ENCODE results near the gene DSG4. TPM values are rescaled to one million over a fixed set of nuclear protein-coding genes. Genes with fewer than 3 reads are reported as not detected.

DSG4 gene
- total RNA-seq, 2 experiments from 2014 or later, result not detected

GRCh38 chr18:31413137-31413536, 36.6 kb downstream of the DSG4 start:
- H3K4me3 Mint-ChIP-seq, result no peak overlapping the region
- H3K27ac Mint-ChIP-seq, result no peak overlapping the region
- intact Hi-C loops (cut with micrococcal nuclease), result no loop called here
- no peaks in the 10 kb centered on the region for H3K4me1 Mint-ChIP-seq (ENCODE audit: low read depth)
- DNase-seq (no peak), ATAC-seq (no peak)
- H3K27me3 Mint-ChIP-seq, result no peaks in the 10 kb centered on the region
- POLR2A ChIA-PET, result no interaction called here
- peaks cover 5% of the 10 kb centered on the region for H3K9me3 Mint-ChIP-seq
- CTCF ChIA-PET, result no interaction called here
- no peaks in the 10 kb centered on the region for H3K36me3 Mint-ChIP-seq (ENCODE audit: low read depth)
- TF ChIP-seq CTCF (IDR thresholded peaks at IDR 0.05), result no peak

GRCh38 chr18:31417850-31418249, 41.3 kb downstream of the DSG4 start:
- DNase-seq, result no peak
- Mint-ChIP-seq H3K27ac (no peak overlapping the region), H3K9me3 (peaks cover 4% of the 10 kb centered on the region), H3K27me3 (no peaks in the 10 kb centered on the region), H3K4me3 (no peak overlapping the region), H3K36me3 (ENCODE audit: low read depth) (no peaks in the 10 kb centered on the region), H3K4me1 (ENCODE audit: low read depth) (no peaks in the 10 kb centered on the region)
- POLR2A ChIA-PET, result no interaction called here
- CTCF ChIA-PET, result interaction anchor here (0.5 kb wide), 1 partner anchor 65 kb away, joined by 3 read pairs; no protein-coding TSS in a partner anchor
- intact Hi-C loops (cut with micrococcal nuclease), result no loop called here
- ATAC-seq, result no peak
- no peak for TF ChIP-seq CTCF (IDR thresholded peaks at IDR 0.05)

GRCh38 chr18:31419457-31419932, 42.9 kb downstream of the DSG4 start:
- H3K27me3 Mint-ChIP-seq, result no peaks in the 10 kb centered on the region
- POLR2A ChIA-PET, result no interaction called here
- H3K4me1 Mint-ChIP-seq (ENCODE audit: low read depth), result no peaks in the 10 kb centered on the region

GRCh38 chr18:31420032-31420431, 43.5 kb downstream of the DSG4 start:
- ATAC-seq (no peak), DNase-seq (no peak)
- POLR2A ChIA-PET, result interaction anchor here (0.5 kb wide), 1 partner anchor 650 kb away, joined by 3 read pairs; no protein-coding TSS in a partner anchor
- Mint-ChIP-seq H3K4me3 (no peak overlapping the region), H3K9me3 (peaks cover 2% of the 10 kb centered on the region), H3K27ac (no peak overlapping the region), H3K36me3 (ENCODE audit: low read depth) (no peaks in the 10 kb centered on the region), H3K27me3 (no peaks in the 10 kb centered on the region), H3K4me1 (ENCODE audit: low read depth) (no peaks in the 10 kb centered on the region)
- CTCF ChIA-PET, result no interaction called here
- no peak for TF ChIP-seq CTCF (IDR thresholded peaks at IDR 0.05)
- intact Hi-C loops (cut with micrococcal nuclease), result no loop called here

More at GRCh38 chr18:31419457-31419932, 42.9 kb downstream of the DSG4 start:
- intact Hi-C loops (cut with micrococcal nuclease), result no loop called here
- Mint-ChIP-seq H3K27ac (no peak overlapping the region), H3K36me3 (ENCODE audit: low read depth) (no peaks in the 10 kb centered on the region), H3K4me3 (no peak overlapping the region), H3K9me3 (peaks cover 4% of the 10 kb centered on the region)
- TF ChIP-seq CTCF (IDR thresholded peaks at IDR 0.05), result no peak
- DNase-seq (no peak), ATAC-seq (no peak)
- CTCF ChIA-PET, result no interaction called here

GRCh38 chr18:31420524-31420923, 43.9 kb downstream of the DSG4 start:
- intact Hi-C loops (cut with micrococcal nuclease), result no loop called here
- ChIA-PET POLR2A (interaction anchor here (0.5 kb wide), 1 partner anchor 650 kb away, joined by 3 read pairs; no protein-coding TSS in a partner anchor), CTCF (no interaction called here)
- ATAC-seq, result no peak
- TF ChIP-seq CTCF (IDR thresholded peaks at IDR 0.05), result no peak
- Mint-ChIP-seq H3K27me3 (no peaks in the 10 kb centered on the region), H3K4me3 (no peak overlapping the region), H3K9me3 (peaks cover 2% of the 10 kb centered on the region), H3K36me3 (ENCODE audit: low read depth) (no peaks in the 10 kb centered on the region), H3K27ac (no peak overlapping the region), H3K4me1 (ENCODE audit: low read depth) (no peaks in the 10 kb centered on the region)
- DNase-seq, result no peak

Data from activated CD8-positive, alpha-beta T cell treated with anti-CD3 and anti-CD28 coated beads for 36 hours (primary cell).